Myocyte (in vitro differentiated cells): ENCODE data around the gene WIPF3. TPM values are rescaled to one million over a fixed set of nuclear protein-coding genes. Genes with fewer than 3 reads are reported as not detected.
"Not testable (repeated sequence)": the region's sequence is repeated elsewhere in the genome, so short reads cannot be mapped to it uniquely, and the experiment has no call there.

Experiments
- DNase-seq: peaks from one replicate; pipeline ENCODE4 v3.0.0-alpha.2; 2012; ENCODE audit warnings: low read depth
- total RNA-seq: library from RNA; depleted of rRNA; stranded (reverse); fragments of >200 nt; gene quantifications from 2 replicates; pipeline ENCODE4 v1.2.3, GENCODE V29; 2014

The WIPF3 gene
- total RNA-seq, 1 donor from 2014 or later: 2.5 TPM

DNA sequence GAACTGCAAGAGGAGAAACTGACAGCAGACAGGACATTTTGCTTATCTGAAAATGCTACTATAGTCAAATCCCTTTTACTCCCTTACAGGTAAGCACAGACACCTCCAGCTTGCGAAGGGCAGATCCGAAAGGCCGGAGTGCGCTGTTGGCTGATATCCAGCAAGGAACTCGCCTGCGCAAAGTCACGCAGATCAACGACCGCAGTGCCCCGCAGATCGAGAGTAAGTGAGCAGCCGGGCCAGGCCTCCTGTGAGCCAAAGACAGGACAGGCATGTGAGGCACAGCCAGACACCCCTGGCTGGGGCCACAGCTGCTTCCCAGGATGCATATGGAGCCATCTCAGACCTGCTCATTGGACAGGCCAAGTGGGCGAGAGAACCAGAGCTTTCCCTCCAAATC, 69.4 kb downstream of the WIPF3 start:
- DNase-seq: no peak

DNA sequence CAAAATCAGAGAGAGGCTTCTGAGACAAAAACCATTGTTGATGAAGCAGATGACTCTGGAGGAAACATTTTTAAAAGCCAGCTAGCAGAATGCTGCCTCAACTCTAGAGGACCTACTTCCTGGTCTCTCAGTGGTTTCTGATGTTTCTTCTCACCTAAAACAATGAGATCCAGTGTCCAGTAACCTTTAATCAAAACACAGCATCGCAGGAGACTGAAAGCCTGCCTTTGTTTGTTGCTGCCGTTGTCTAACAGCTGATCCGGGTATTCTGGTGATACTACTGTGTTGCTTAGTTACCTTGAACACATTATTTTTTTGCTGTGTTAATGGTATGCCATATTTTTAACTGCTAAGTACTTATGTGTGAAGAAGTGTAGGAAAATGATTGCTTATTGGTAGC, 70.9 kb downstream of the WIPF3 start:
- DNase-seq: peak; percentile 51

DNA sequence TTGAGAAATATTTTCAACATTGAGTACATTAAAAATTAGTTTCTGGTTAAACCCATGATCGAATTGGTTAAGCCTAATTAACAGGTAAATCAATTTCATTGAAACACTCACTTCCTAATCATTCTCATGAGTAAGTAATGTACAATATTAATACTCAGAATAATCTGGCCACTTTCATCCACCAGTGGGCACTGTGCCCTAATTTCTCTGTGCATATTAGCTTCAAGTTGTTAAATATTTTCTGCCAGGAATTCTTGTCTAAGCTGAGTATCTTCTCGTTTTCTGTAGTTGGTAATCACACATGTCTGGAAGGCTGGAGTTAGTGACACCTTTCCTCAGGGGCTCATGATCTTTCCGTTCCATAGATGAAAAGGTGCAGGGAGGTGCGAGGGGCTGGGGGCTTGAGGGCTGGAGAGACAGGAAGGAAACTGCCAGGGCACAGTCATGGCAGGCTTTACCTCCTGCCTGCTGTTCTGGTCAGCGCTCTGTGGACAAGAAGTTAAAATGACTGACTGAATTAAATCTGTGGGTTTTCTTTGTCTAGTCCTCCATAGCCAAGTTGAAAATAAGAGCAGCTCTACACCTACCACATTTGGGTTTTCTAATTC, 71.9 kb downstream of the WIPF3 start:
- DNase-seq: peak; percentile 63

DNA sequence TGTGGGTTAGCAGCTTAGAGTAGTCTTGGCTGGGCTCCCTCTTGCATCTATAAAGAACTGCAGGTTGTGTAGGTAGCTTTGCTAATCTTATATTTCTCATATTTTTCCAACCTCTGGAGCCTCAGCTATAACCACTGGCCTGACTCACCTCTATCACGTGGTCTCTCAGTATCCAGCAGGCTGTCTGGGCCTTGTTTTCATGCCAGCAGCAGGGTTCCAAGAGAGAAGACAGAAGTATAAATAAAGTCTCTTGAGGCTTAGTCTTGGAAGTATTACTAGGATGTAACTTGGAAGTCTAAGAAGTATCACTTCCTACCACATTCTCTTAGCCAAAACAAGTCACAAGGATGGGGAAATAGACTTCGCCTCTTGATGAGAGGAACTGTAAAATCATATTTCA, 73.3 kb downstream of the WIPF3 start:
- DNase-seq: no peak

GRCh38 chr7:29881724-29882123, 75.4 kb downstream of the WIPF3 start:
- DNase-seq: peak; percentile 43

DNA sequence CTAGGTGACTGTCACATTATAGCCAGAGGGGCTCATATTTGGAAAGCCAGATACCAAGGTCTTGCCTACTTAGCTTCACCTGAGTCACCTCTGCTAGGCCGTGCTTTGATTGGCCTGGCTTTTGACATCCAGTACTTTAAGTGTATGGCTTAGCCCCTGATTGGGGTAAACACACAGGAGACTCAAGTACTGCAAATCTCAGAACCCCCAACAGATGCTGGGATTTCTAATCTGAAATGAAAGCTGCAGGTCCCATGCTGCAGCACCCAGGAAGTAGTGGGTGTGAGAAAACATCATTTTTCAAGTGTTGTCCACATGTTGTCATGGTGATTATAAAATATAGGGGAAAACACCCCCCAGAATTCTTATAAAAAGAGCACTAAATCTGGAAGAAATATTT, 76.2 kb downstream of the WIPF3 start:
- no peak for DNase-seq

GRCh38 chr7:29883462-29884398, 77.4 kb downstream of the WIPF3 start:
- DNase-seq: no peak

DNA sequence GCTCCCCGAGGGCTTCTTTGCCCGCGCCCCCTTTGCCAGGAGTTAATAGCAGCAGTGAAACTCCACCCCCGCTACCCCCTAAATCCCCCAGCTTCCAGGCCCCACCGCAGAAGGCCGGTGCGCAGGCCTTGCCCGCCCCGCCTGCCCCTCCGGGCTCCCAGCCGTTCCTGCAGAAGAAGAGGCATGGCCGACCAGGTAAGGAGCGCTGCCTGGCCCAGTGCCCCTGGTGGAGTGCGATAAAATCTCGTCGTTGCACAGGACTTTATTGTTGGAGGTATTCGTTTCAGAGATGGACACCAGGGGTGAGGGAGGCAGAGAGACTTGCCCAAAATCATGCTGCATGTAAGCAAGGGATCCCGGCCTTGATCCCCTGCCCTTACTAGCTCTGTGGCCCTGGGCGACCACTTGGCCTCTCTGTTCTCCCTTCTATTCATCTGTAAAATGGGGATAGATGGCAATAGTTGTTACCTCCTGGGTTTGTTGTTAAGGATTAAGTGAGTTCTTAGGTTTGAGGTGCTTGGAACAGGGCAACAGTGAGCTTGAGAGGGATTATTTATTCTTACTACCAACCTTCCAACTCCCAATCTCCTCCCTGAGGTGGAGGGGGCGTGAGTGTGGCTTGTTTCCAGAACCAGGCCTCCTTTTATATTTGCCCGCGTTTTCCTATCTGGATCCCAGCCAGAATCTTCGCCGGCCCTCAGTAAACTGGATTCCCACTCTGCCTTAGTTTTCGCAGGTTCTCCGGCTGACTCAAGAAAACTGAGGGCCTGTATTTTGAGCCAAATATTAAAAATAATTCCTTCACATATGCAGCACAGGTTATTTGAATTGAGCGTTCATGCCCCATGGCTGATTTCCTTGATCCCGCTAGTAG, 78.3 kb downstream of the WIPF3 start:
- no peak for DNase-seq

DNA sequence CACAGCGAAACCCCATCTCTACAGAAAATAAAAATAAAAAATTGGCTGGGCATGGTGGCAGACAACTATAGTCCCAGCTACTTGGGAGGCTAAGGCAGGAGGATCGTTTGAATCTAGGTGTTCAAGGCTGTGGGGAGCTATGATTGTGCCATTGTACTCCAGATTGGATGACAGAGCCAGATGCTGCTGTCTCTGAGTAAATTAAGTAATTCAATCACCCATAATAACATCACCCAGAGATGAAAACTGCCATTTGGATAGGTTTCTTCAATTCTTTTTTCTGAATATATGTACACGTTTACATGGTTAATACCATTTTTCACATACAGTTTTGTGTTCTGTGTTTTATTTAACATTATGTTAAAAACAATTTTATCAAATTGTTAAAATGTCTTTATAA, 79.3 kb downstream of the WIPF3 start:
- no peak for DNase-seq

DNA sequence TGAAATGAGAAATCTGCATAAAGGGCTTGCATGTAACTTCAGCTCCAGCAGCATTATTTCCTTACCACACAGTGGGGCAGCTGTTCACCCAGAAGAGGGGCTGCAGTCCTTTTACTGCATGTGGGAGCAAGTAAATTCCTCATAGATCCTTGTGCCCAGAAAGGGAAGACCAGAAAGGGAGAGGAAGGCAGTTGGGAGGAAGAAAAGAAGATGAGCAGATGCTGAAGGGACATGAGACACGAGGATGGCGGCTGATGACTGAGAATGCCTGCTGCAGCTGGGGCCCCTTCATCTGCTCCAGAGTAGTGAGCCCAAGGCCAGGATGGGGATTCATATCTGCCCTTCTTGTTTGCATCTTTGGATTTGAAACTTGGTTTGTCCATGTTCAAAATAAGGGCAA, 80.5 kb downstream of the WIPF3 start:
- DNase-seq: no peak

DNA sequence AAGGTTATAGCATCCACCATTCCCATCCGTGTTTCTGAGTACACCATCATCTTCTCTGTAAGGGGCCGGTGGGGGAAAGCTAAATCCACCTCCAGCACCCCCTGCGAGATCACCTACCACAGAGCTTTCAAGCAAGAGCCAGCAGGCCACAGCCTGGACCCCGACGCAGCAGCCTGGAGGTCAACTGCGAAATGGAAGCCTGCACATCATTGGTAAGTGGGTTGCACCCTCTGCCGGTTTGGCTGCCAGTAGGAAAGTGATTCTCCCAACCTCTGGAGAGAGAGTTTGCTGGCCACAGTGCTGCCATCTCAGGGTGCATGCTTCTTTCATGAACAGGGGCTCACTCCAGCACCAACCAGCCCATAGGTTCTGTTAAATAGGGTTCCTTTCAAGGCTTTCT, 81.7 kb downstream of the WIPF3 start:
- no peak for DNase-seq

DNA sequence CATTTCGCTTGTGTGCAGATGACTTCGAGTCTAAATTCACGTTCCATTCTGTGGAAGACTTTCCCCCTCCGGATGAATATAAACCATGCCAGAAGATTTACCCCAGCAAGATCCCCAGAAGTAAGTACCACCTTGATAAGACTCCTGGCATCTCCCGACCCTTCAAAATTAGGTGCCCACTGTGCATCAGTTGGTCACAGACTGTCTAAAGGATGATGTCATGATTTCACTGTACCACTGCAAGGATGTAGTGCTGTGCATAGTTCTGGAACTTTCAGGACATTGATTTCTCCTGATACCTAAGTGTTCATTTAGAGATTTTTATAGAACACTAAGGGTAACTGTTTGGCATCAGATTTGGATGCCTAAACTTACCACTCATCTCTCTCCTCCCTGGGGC, 83.0 kb downstream of the WIPF3 start:
- no peak for DNase-seq

- no peak for DNase-seq
Measured at GRCh38 chr7:29890251-29890650, 83.9 kb downstream of the WIPF3 start.

DNA sequence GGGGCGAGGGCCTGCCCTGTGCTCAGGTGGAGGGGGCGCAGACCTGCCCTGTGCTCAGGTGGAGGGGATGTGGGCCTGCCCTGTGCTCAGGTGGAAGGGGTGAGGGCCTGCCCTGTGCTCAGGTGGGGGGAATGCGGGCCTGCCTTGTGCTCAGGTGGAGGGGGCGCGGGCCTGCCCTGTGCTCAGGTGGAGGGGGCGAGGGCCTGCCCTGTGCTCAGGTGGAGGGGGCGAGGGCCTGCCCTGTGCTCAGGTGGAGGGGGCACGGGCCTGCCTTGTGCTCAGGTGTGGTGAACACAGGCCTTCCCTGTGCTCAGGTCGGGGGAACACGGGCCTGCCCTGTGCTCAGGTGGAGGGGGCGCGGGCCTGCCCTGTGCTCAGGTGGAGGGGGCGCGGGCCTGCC, 84.5 kb downstream of the WIPF3 start:
- not testable (repeated sequence) for DNase-seq

GRCh38 chr7:29891766-29892165, 85.5 kb downstream of the WIPF3 start:
- no peak for DNase-seq

DNA sequence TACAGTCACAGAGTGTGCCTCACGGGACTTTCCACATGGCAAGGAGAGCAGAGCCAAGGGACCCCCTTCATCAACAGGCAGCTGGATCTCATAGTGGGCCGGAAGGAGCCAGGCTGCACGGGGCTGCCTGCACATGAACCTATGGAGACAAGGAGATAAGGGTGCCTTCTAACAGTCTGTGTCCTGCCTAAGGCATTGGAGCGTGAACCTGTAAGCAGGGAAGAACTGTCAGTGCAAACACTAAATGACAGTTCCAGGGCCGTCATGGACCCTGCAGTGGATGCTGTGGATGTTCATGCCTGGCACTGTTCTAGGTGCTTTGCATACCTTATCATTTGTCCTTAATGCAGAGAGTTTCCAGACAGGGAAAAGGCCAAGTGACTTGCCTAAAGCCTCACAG, 85.9 kb downstream of the WIPF3 start:
- DNase-seq: no peak

GRCh38 chr7:29893351-29893965, 87.2 kb downstream of the WIPF3 start:
- DNase-seq: no peak

GRCh38 chr7:29894256-29894655, 87.9 kb downstream of the WIPF3 start:
- DNase-seq: no peak

DNA sequence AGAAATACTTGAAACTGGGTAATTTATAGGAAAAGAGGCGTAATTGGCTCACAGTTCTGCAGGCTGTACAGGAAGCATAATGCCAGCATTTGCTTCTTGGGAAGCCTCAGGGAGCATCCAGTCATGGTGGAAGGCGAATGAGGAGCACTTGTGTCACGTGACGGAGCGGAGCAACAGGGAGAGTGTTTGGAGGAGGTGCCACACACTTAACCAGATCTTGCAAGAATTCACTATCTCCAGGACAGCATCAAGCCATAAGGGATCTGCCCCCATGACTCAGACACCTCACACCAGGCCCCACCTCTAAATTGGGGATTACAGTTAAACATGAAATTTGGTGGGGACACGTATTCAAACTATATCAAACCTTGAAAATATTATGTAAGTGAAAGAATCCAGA, 89.3 kb downstream of the WIPF3 start:
- no peak for DNase-seq

GRCh38 chr7:29896685-29897411, 90.5 kb downstream of the WIPF3 start:
- no peak for DNase-seq

- DNase-seq: no peak
Measured at GRCh38 chr7:29898301-29898700, 92.0 kb downstream of the WIPF3 start.
